ENCODE results near the gene CBLB. TPM values are rescaled to one million over a fixed set of nuclear protein-coding genes. Genes with fewer than 3 reads are reported as not detected.

CBLB gene
- total RNA-seq, 1 experiment from 2014 or later = 8.6 TPM

GRCh38 chr3:105860641-105861040 lies 8.2 kb downstream of the CBLB start:
- POLR2A ChIA-PET = no interaction called here
- no peak for DNase-seq (ENCODE audit: low read depth, low spot score)

GRCh38 chr3:105858017-105858416 lies 10.8 kb downstream of the CBLB start:
- ChIA-PET POLR2A (no interaction called here), CTCF (interaction anchor here (1.2 kb wide), 1 partner anchor 752 kb away, joined by 3 read pairs; no protein-coding TSS in a partner anchor)
- Histone ChIP-seq H3K4me1 (ENCODE audit: control insufficient read depth, insufficient read depth, low read length) (no peaks in the 10 kb centered on the region), H3K9me3 (ENCODE audit: control insufficient read depth, insufficient read depth, low read depth, low read length) (no peaks in the 10 kb centered on the region), H3K27me3 (ENCODE audit: control insufficient read depth, insufficient read depth, low read length) (no peaks in the 10 kb centered on the region), H3K4me3 (ENCODE audit: low read depth in 2 of 2, low read length in 2 of 2) (no peak overlapping the region), H3K36me3 (ENCODE audit: control insufficient read depth, insufficient read depth, low read length) (no peaks in the 10 kb centered on the region), H3K27ac (ENCODE audit: low read length) (no peak overlapping the region)
- in situ Hi-C loops (cut with HindIII; ENCODE audit: low pct_unique_long_range_greater_than_20kb, low sequenced_read_pairs) (no loop called here), intact Hi-C loops (cut with micrococcal nuclease; ENCODE audit: unreplicated experiment) (no loop called here)
- TF ChIP-seq POLR2AphosphoS5 (IDR thresholded peaks at IDR 0.05; ENCODE audit: low read depth, low read length) (no peak), REST (IDR thresholded peaks at IDR 0.05; ENCODE audit: insufficient read depth in 1 of 2, low read depth in 2 of 2, low read length in 1 of 2) (no peak), TCF7L2 (IDR thresholded peaks at IDR 0.05; ENCODE audit: low read depth, low read length) (no peak), SIN3A (IDR thresholded peaks at IDR 0.05; ENCODE audit: borderline replicate concordance, insufficient read depth, low read depth, low read length) (no peak), CTCF (IDR thresholded peaks at IDR 0.05) (no peak)
- no peak for DNase-seq (ENCODE audit: low read depth, low spot score)
- BruUV-seq (replicated peaks) = no TSS peak
- no peak for ATAC-seq

More at GRCh38 chr3:105860641-105861040, 8.2 kb downstream of the CBLB start:
- intact Hi-C loops (cut with micrococcal nuclease; ENCODE audit: unreplicated experiment) (loop anchor here (10.0 kb wide), 1 partner anchor 56 kb away; no protein-coding TSS in a partner anchor), in situ Hi-C loops (cut with HindIII; ENCODE audit: low pct_unique_long_range_greater_than_20kb, low sequenced_read_pairs) (no loop called here)
- Histone ChIP-seq H3K27me3 (ENCODE audit: control insufficient read depth, insufficient read depth, low read length) (no peaks in the 10 kb centered on the region), H3K4me3 (ENCODE audit: low read depth in 2 of 2, low read length in 2 of 2) (no peak overlapping the region), H3K4me1 (ENCODE audit: control insufficient read depth, insufficient read depth, low read length) (no peaks in the 10 kb centered on the region), H3K27ac (ENCODE audit: low read length) (no peak overlapping the region), H3K9me3 (ENCODE audit: control insufficient read depth, insufficient read depth, low read depth, low read length) (no peaks in the 10 kb centered on the region), H3K36me3 (ENCODE audit: control insufficient read depth, insufficient read depth, low read length) (no peaks in the 10 kb centered on the region)
- no TSS peak for BruUV-seq (replicated peaks)
- CTCF ChIA-PET = interaction anchor here (0.7 kb wide), 1 partner anchor 1974 kb away, joined by 3 read pairs; no protein-coding TSS in a partner anchor
- no peak for TF ChIP-seq TCF7L2 (IDR thresholded peaks at IDR 0.05; ENCODE audit: low read depth, low read length)
- no peak for TF ChIP-seq POLR2AphosphoS5 (IDR thresholded peaks at IDR 0.05; ENCODE audit: low read depth, low read length)
- ATAC-seq = no peak

GRCh38 chr3:105857601-105858000 lies 11.2 kb downstream of the CBLB start:
- Histone ChIP-seq H3K27me3 (ENCODE audit: control insufficient read depth, insufficient read depth, low read length) (no peaks in the 10 kb centered on the region), H3K4me3 (ENCODE audit: low read depth in 2 of 2, low read length in 2 of 2) (no peak overlapping the region), H3K9me3 (ENCODE audit: control insufficient read depth, insufficient read depth, low read depth, low read length) (no peaks in the 10 kb centered on the region), H3K27ac (ENCODE audit: low read length) (no peak overlapping the region), H3K4me1 (ENCODE audit: control insufficient read depth, insufficient read depth, low read length) (no peaks in the 10 kb centered on the region), H3K36me3 (ENCODE audit: control insufficient read depth, insufficient read depth, low read length) (no peaks in the 10 kb centered on the region)
- DNase-seq (ENCODE audit: low read depth, low spot score) = no peak
- BruUV-seq (replicated peaks) = no TSS peak
- in situ Hi-C loops (cut with HindIII; ENCODE audit: low pct_unique_long_range_greater_than_20kb, low sequenced_read_pairs) (no loop called here), intact Hi-C loops (cut with micrococcal nuclease; ENCODE audit: unreplicated experiment) (no loop called here)
- POLR2A ChIA-PET = no interaction called here
- TF ChIP-seq POLR2AphosphoS5 (IDR thresholded peaks at IDR 0.05; ENCODE audit: low read depth, low read length) (no peak), REST (IDR thresholded peaks at IDR 0.05; ENCODE audit: insufficient read depth in 1 of 2, low read depth in 2 of 2, low read length in 1 of 2) (no peak), CTCF (IDR thresholded peaks at IDR 0.05) (no peak)
- CTCF ChIA-PET = interaction anchor here (1.2 kb wide), 1 partner anchor 752 kb away, joined by 3 read pairs; no protein-coding TSS in a partner anchor
- ATAC-seq = no peak
